HEK293 (cell line): Measurements from ENCODE around the gene AFF3.
A peak's percentile ranks its signal among the peaks of the same experiment; 100 is the strongest.

Experiments
- CTCF ChIA-PET: fragments of 350-600 bp; formaldehyde crosslinking; extraction: SDS; loops from one replicate; lab custom pipeline; 2021; ENCODE audit warnings: antibody characterized with exemption; lab: Yijun Ruan, JAX
- POLR2A ChIA-PET: fragments of 300-600 bp; formaldehyde crosslinking; extraction: SDS; loops from one replicate; lab custom pipeline; 2020; ENCODE audit warnings: antibody characterized with exemption, inconsistent platforms; lab: Yijun Ruan, JAX
- H3K27ac ChIP-seq: fragments of 200-500 bp; sonication (Bioruptor generic); 2 replicates; pipeline ENCODE4 v1.5.1; 2014; ENCODE audit warnings: low read depth, low read length, control low read depth, inconsistent platforms; ENCODE audit errors: extremely low read depth
- H3K36me3 ChIP-seq, 2 experiments: fragments of 200-500 bp in 1 of 2; sonication (Bioruptor generic) in 1 of 2; 1 replicate in 1 of 2; 2 replicates in 1 of 2; pipeline ENCODE4 v1.5.1; 2014 to 2017; ENCODE audit warnings: inconsistent platforms in 2 of 2, low read length in 2 of 2; ENCODE audit not compliant: control insufficient read depth in 2 of 2, insufficient read depth in 1 of 2
- H3K4me1 ChIP-seq: fragments of 200-500 bp; sonication (Bioruptor generic); 2 replicates; pipeline ENCODE4 v1.5.1; 2014; ENCODE audit warnings: mild to moderate bottlenecking, low read length, inconsistent platforms; ENCODE audit not compliant: control insufficient read depth, insufficient read depth
- H3K4me3 ChIP-seq: 2 replicates; pipeline ENCODE4 v1.5.1; 2011; ENCODE audit warnings: low read depth, mild to moderate bottlenecking, control low read depth, low read length, moderate library complexity
- H3K9me3 ChIP-seq: fragments of 200-500 bp; sonication (Bioruptor generic); 2 replicates; pipeline ENCODE4 v1.5.1; 2014; ENCODE audit warnings: low read depth, low read length, inconsistent platforms; ENCODE audit not compliant: control insufficient read depth, insufficient read depth
- HOXD13 ChIP-seq: sonication (generic); formaldehyde crosslinking; IDR thresholded peaks from 2 replicates; pipeline ENCODE4 v1.8.0; 2022; ENCODE audit warnings: missing genetic modification reagents, borderline replicate concordance
- RBAK ChIP-seq: fragments of 450-650 bp; formaldehyde crosslinking; IDR thresholded peaks from 2 replicates; pipeline ENCODE4 v1.5.1; 2016; ENCODE audit warnings: missing biosample characterization, missing genetic modification characterization
- SALL2 ChIP-seq: fragments of 450-650 bp; formaldehyde crosslinking; IDR thresholded peaks from 2 replicates; pipeline ENCODE4 v1.5.0; 2017; ENCODE audit warnings: missing biosample characterization, mild to moderate bottlenecking, missing genetic modification characterization, borderline replicate concordance
- ZBTB48 ChIP-seq: fragments of 450-650 bp; formaldehyde crosslinking; IDR thresholded peaks from 2 replicates; pipeline ENCODE4 v1.5.1; 2016; ENCODE audit warnings: missing biosample characterization, missing genetic modification characterization
- ZNF10 ChIP-seq: fragments of 450-650 bp; formaldehyde crosslinking; IDR thresholded peaks from 2 replicates; pipeline ENCODE4 v1.5.1; 2017; ENCODE audit warnings: missing biosample characterization, missing genetic modification characterization
- ZNF138 ChIP-seq: fragments of 450-650 bp; formaldehyde crosslinking; IDR thresholded peaks from 2 replicates; pipeline ENCODE4 v1.5.1; 2016; ENCODE audit warnings: missing biosample characterization, missing genetic modification characterization, borderline replicate concordance
- ZNF148 ChIP-seq: fragments of 450-650 bp; formaldehyde crosslinking; IDR thresholded peaks from 2 replicates; pipeline ENCODE4 v1.5.0; 2017; ENCODE audit warnings: missing biosample characterization, missing genetic modification characterization, borderline replicate concordance
- ZNF280C ChIP-seq: fragments of 450-650 bp; formaldehyde crosslinking; IDR thresholded peaks from 2 replicates; pipeline ENCODE4 v1.5.1; 2016; ENCODE audit warnings: missing biosample characterization, missing genetic modification characterization
- ZNF354C ChIP-seq: fragments of 450-650 bp; formaldehyde crosslinking; IDR thresholded peaks from 2 replicates; pipeline ENCODE4 v1.5.1; 2016; ENCODE audit warnings: missing biosample characterization, missing genetic modification characterization, low read depth, borderline replicate concordance
- ZNF398 ChIP-seq: fragments of 450-650 bp; formaldehyde crosslinking; IDR thresholded peaks from 2 replicates; pipeline ENCODE4 v1.5.1; 2017; ENCODE audit warnings: missing biosample characterization, missing genetic modification characterization
- ZNF404 ChIP-seq: fragments of 450-650 bp; formaldehyde crosslinking; IDR thresholded peaks from 2 replicates; pipeline ENCODE4 v1.5.1; 2017; ENCODE audit warnings: missing biosample characterization, missing genetic modification characterization
- ZNF473 ChIP-seq: fragments of 450-650 bp; formaldehyde crosslinking; IDR thresholded peaks from 2 replicates; pipeline ENCODE4 v1.5.1; 2017; ENCODE audit warnings: missing biosample characterization, missing genetic modification characterization
- ZNF510 ChIP-seq: fragments of 450-650 bp; formaldehyde crosslinking; IDR thresholded peaks from 2 replicates; pipeline ENCODE4 v1.5.1; 2018; ENCODE audit warnings: mild to moderate bottlenecking, missing genetic modification characterization, missing biosample characterization; ENCODE audit not compliant: insufficient replicate concordance
- ZNF580 ChIP-seq: fragments of 450-650 bp; formaldehyde crosslinking; IDR thresholded peaks from 2 replicates; pipeline ENCODE4 v1.5.1; 2016; ENCODE audit warnings: missing biosample characterization, missing genetic modification characterization
- ZNF585B ChIP-seq: fragments of 450-650 bp; formaldehyde crosslinking; IDR thresholded peaks from 2 replicates; pipeline ENCODE4 v1.5.1; 2016; ENCODE audit warnings: missing biosample characterization, missing genetic modification characterization
- ZNF639 ChIP-seq: fragments of 450-650 bp; formaldehyde crosslinking; IDR thresholded peaks from 2 replicates; pipeline ENCODE4 v1.5.1; 2016; ENCODE audit warnings: missing biosample characterization, missing genetic modification characterization
- ZNF654 ChIP-seq: fragments of 450-650 bp; formaldehyde crosslinking; IDR thresholded peaks from 2 replicates; pipeline ENCODE4 v1.5.1; 2016; ENCODE audit warnings: low read depth, missing biosample characterization, missing genetic modification characterization
- ZNF76 ChIP-seq: fragments of 450-650 bp; formaldehyde crosslinking; IDR thresholded peaks from 2 replicates; pipeline ENCODE4; 2016; ENCODE audit warnings: low read depth, missing biosample characterization, missing genetic modification characterization, borderline replicate concordance
- ZNF792 ChIP-seq: fragments of 450-650 bp; formaldehyde crosslinking; IDR thresholded peaks from 2 replicates; pipeline ENCODE4 v1.5.1; 2016; ENCODE audit warnings: missing biosample characterization, missing genetic modification characterization
- ZSCAN23 ChIP-seq: fragments of 450-650 bp; formaldehyde crosslinking; IDR thresholded peaks from 2 replicates; pipeline ENCODE4 v1.5.1; 2016; ENCODE audit warnings: missing biosample characterization, missing genetic modification characterization

AFF3 gene

GRCh38 chr2:100178085-100178788 lies 35.8 kb upstream of the AFF3 start (continued):
- TF ChIP-seq ZNF580 (peak; percentile 97), ZNF398 (tag by site-specific recombination) (no peak), ZNF654 (peak; percentile 28; the same call in 1 of the 2 replicates)

DNA sequence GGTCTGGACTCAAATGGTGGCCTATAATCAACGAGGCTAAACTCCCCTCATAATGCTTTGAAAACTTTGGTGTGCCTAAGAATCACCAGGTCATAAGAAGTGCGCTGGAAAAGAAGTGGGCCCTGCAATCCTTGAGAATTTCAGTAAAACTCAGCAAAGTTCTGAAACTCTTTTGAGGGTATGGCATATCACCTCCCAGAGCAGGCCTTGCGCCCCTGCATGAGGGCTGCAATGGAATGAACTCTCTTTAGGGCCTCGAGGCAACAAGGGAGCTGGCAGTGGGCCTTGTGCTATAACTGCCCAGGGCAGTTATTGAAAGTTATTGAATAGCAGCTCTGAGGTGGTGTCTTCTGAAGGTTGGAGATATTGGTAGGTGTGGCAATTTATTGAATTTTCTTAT lies 34.5 kb upstream of the AFF3 start:
- H3K4me1 ChIP-seq, result no peaks in the 10 kb centered on the region
- TF ChIP-seq ZNF510 (tag by site-specific recombination) (no peak), ZNF654 (no peak), ZNF148 (no peak), ZNF585B (tag by site-specific recombination) (no peak), ZNF10 (tag by site-specific recombination) (no peak), ZNF639 (tag by site-specific recombination) (no peak), ZNF404 (tag by site-specific recombination) (no peak), ZNF138 (tag by site-specific recombination) (no peak), HOXD13 (CRISPR knock-in tag) (no peak), RBAK (no peak), ZNF76 (no peak), ZBTB48 (tag by site-specific recombination) (no peak), SALL2 (tag by site-specific recombination) (no peak), ZNF792 (tag by site-specific recombination) (no peak), ZNF280C (tag by site-specific recombination) (no peak), ZSCAN23 (tag by site-specific recombination) (no peak), ZNF473 (tag by site-specific recombination) (no peak), ZNF354C (tag by site-specific recombination) (no peak)
- TF ChIP-seq, all 188 proteins: peak for 0
- Histone ChIP-seq H3K36me3 (no peaks in the 10 kb centered on the region), H3K27ac (no peak overlapping the region), H3K4me3 (no peak overlapping the region), H3K9me3 (no peaks in the 10 kb centered on the region)
- CTCF ChIA-PET, result interaction anchor here (0.6 to 1.1 kb wide), 3 partner anchors 9 to 20 kb away, joined by 3 to 4 read pairs (median 3); no protein-coding TSS in a partner anchor
- POLR2A ChIA-PET, result interaction anchor here (0.6 kb wide), 1 partner anchor 277 kb away, joined by 4 read pairs; no protein-coding TSS in a partner anchor
